Naive B cell (primary cell): ENCODE data around the gene FABP7. TPM values are rescaled to one million over a fixed set of nuclear protein-coding genes. Genes with fewer than 3 reads are reported as not detected.

Experiments used
- ATAC-seq, 2 donors: fragments of 150-1000 bp; cut with Tn5 transposase; 2 replicates each; pipeline ENCODE4 v1.10.0; 2021; ENCODE audit warnings: low read depth in 2 of 2, mild to moderate bottlenecking in 2 of 2, moderate library complexity in 2 of 2
- DNase-seq: peaks from one replicate; pipeline ENCODE4 v3.0.0; 2022
- H3K27ac Mint-ChIP-seq, 6 donors: one replicate each; pipeline ENCODE4 v1.8.0; 2020 to 2022; ENCODE audit warnings: mild to moderate bottlenecking in 6 of 6, mixed read lengths in 6 of 6, moderate library complexity in 5 of 6, inconsistent platforms in 2 of 6
- H3K27me3 Mint-ChIP-seq, 3 donors: one replicate each; pipeline ENCODE4 v1.8.0; 2021 to 2022; ENCODE audit warnings: mixed read lengths in 3 of 3, mild to moderate bottlenecking in 1 of 3
- H3K36me3 Mint-ChIP-seq, 2 donors: one replicate each; pipeline ENCODE4 v1.8.0; 2020 to 2022; ENCODE audit warnings: mixed read lengths in 2 of 2, inconsistent platforms in 1 of 2, mild to moderate bottlenecking in 1 of 2
- H3K4me1 Mint-ChIP-seq, 3 donors: one replicate each; pipeline ENCODE4 v1.8.0; 2020 to 2022; ENCODE audit warnings: mixed read lengths in 3 of 3, inconsistent platforms in 1 of 3, mild to moderate bottlenecking in 1 of 3, moderate library complexity in 1 of 3
- H3K4me3 Mint-ChIP-seq, 8 donors: one replicate each; pipeline ENCODE4 v1.8.0; 2020 to 2022; ENCODE audit warnings: mild to moderate bottlenecking in 8 of 8, mixed read lengths in 8 of 8, moderate library complexity in 8 of 8, inconsistent platforms in 2 of 8
- H3K9me3 Mint-ChIP-seq, 7 donors: one replicate each; pipeline ENCODE4 v1.8.0; 2020 to 2022; ENCODE audit warnings: mixed read lengths in 7 of 7, mild to moderate bottlenecking in 5 of 7, inconsistent platforms in 2 of 7, moderate library complexity in 1 of 7
- polyA plus RNA-seq, 6 donors: library from polyadenylated mRNA; unstranded; fragments of 300-500 nt; fragmentation: Illumina TruSeq; gene quantifications; one replicate each; pipeline ENCODE4 v1.2.3, GENCODE V29; 2021; ENCODE audit warnings: low read depth in 6 of 6

The FABP7 gene
- polyA plus RNA-seq, 6 donors from 2014 or later = not detected

GRCh38 chr6:122808121-122808885, 28.8 kb downstream of the FABP7 start:
- H3K27ac Mint-ChIP-seq = no peak overlapping the region
- no peak for DNase-seq
- H3K36me3 Mint-ChIP-seq = no peaks in the 10 kb centered on the region
- H3K4me1 Mint-ChIP-seq = no peaks in the 10 kb centered on the region
- H3K4me3 Mint-ChIP-seq = no peak overlapping the region
- peaks cover 0 to 4% (median 0%) of the 10 kb centered on the region in 3 donors for H3K27me3 Mint-ChIP-seq
- no peaks in the 10 kb centered on the region for H3K9me3 Mint-ChIP-seq
- no peak for ATAC-seq

GRCh38 chr6:122809001-122809400, 29.5 kb downstream of the FABP7 start:
- no peak overlapping the region for H3K4me3 Mint-ChIP-seq

DNA sequence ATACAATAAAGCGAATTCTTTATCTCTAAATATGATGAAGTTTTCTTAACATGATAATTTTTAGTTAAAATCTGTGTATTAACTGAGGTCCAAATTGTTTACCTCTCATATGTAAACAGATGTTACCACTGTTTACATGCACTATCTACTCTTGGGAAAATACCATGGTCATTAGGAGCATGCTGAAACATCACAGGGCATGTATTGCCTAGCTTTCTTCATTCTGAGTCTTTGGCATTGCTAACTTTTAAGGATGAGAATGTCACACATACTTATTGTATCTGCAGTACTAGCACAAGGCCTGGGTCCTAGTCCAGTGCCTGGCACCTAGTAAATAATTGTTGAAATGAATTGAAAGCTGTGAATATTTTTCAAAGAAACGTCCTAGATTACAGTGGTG, 30.2 kb downstream of the FABP7 start:
- no peaks in the 10 kb centered on the region for H3K9me3 Mint-ChIP-seq
- DNase-seq (no peak), ATAC-seq (no peak)
- H3K36me3 Mint-ChIP-seq = no peaks in the 10 kb centered on the region
- no peak overlapping the region for H3K4me3 Mint-ChIP-seq
- H3K4me1 Mint-ChIP-seq = no peaks in the 10 kb centered on the region
- H3K27me3 Mint-ChIP-seq = peaks cover 0 to 4% (median 0%) of the 10 kb centered on the region in 3 donors
- H3K27ac Mint-ChIP-seq = no peak overlapping the region

More at GRCh38 chr6:122809001-122809400, 29.5 kb downstream of the FABP7 start:
- H3K27ac Mint-ChIP-seq = no peak overlapping the region
- H3K9me3 Mint-ChIP-seq = no peaks in the 10 kb centered on the region
- H3K27me3 Mint-ChIP-seq = peaks cover 0 to 4% (median 0%) of the 10 kb centered on the region in 3 donors
- no peaks in the 10 kb centered on the region for H3K36me3 Mint-ChIP-seq
- ATAC-seq = no peak
- no peaks in the 10 kb centered on the region for H3K4me1 Mint-ChIP-seq
- DNase-seq = no peak

DNA sequence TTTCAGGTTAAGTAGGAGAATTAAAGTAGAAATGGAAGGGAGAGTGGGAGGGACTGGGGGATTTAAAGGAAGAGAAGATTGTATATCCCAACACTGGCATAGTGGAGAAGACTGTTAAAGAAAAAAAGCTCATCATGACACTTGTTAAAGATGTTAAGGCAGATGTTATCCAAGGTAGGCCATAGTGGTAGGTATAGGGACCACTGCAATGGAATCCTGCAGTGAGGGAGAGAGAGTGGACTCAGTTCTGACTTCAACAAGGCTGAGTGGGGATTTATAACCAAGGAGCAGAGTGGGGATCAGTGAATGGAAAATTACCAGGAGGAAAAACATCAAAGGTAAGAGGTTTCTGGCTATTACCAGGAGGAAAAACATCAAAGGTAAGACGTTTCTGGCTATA, 30.7 kb downstream of the FABP7 start:
- ATAC-seq (no peak), DNase-seq (no peak)
- Mint-ChIP-seq H3K27ac (peak overlapping the region in 1 of 6 donors; percentile 67), H3K36me3 (no peaks in the 10 kb centered on the region), H3K9me3 (no peaks in the 10 kb centered on the region), H3K27me3 (peaks cover 0 to 4% (median 0%) of the 10 kb centered on the region in 3 donors), H3K4me1 (no peaks in the 10 kb centered on the region), H3K4me3 (no peak overlapping the region)

DNA sequence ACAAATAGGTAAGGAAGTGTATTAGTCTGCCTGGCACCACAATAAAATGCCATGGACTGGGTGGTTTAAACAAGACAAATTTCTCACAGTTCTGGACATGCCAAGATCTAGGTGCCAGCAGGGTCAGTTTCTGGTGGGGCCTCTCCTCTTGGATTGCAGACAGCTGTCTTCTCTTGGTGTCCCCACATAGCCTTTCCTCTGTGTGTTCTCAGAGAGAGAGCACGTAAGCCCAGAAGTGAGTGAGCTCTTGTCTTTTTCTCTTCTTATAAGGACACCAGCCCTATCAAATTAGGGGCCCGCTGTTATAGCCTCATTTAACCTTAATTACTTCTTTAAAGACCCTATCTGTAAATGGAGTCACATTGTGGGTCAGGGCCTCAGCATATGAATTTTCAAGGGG, 37.8 kb downstream of the FABP7 start:
- no peak overlapping the region for H3K4me3 Mint-ChIP-seq
- H3K4me1 Mint-ChIP-seq = no peaks in the 10 kb centered on the region
- H3K27ac Mint-ChIP-seq = no peak overlapping the region
- H3K36me3 Mint-ChIP-seq = no peaks in the 10 kb centered on the region
- no peaks in the 10 kb centered on the region for H3K9me3 Mint-ChIP-seq
- ATAC-seq = no peak
- DNase-seq = no peak
- H3K27me3 Mint-ChIP-seq = peaks cover 0 to 6% (median 0%) of the 10 kb centered on the region in 3 donors

GRCh38 chr6:122817766-122818165, 38.2 kb downstream of the FABP7 start:
- Mint-ChIP-seq H3K9me3 (no peaks in the 10 kb centered on the region), H3K36me3 (no peaks in the 10 kb centered on the region), H3K4me1 (no peaks in the 10 kb centered on the region), H3K27me3 (peaks cover 0 to 6% (median 0%) of the 10 kb centered on the region in 3 donors), H3K27ac (no peak overlapping the region), H3K4me3 (no peak overlapping the region)
- ATAC-seq = no peak
- DNase-seq = no peak

DNA sequence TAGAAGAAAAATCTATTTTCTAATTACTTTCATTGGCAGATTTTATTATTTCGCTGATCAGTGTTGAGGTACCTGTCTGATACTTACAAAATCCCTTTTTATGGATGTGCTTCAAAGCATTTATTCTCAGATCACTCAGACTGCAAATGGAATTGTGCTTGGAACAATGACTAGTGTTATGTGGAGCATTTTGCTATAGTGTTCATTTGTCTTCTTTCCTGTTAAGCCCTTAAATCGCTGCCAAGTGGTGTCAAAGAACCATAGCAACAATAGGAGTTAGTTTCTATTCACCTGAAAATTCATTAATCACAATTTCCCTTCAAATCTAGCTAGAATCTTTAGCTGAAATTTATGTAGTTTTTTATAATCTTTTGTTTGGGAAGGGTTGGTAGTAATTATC, 39.4 kb downstream of the FABP7 start:
- H3K9me3 Mint-ChIP-seq = no peaks in the 10 kb centered on the region
- no peaks in the 10 kb centered on the region for H3K4me1 Mint-ChIP-seq
- DNase-seq (no peak), ATAC-seq (no peak)
- peaks cover 0 to 6% (median 0%) of the 10 kb centered on the region in 3 donors for H3K27me3 Mint-ChIP-seq
- no peak overlapping the region for H3K27ac Mint-ChIP-seq
- H3K4me3 Mint-ChIP-seq = no peak overlapping the region
- no peaks in the 10 kb centered on the region for H3K36me3 Mint-ChIP-seq

- H3K4me3 Mint-ChIP-seq = no peak overlapping the region
- H3K9me3 Mint-ChIP-seq = no peaks in the 10 kb centered on the region
- peaks cover 0 to 6% (median 0%) of the 10 kb centered on the region in 3 donors for H3K27me3 Mint-ChIP-seq
- ATAC-seq (no peak), DNase-seq (no peak)
- no peaks in the 10 kb centered on the region for H3K36me3 Mint-ChIP-seq
- no peak overlapping the region for H3K27ac Mint-ChIP-seq
- H3K4me1 Mint-ChIP-seq = no peaks in the 10 kb centered on the region
Measured at GRCh38 chr6:122821095-122821494, 41.6 kb downstream of the FABP7 start.

GRCh38 chr6:122825163-122825562, 45.6 kb downstream of the FABP7 start:
- no peak overlapping the region for H3K27ac Mint-ChIP-seq
- ATAC-seq = no peak
- no peaks in the 10 kb centered on the region for H3K36me3 Mint-ChIP-seq
- no peaks in the 10 kb centered on the region for H3K27me3 Mint-ChIP-seq
- no peak for DNase-seq
- no peaks in the 10 kb centered on the region for H3K4me1 Mint-ChIP-seq
- H3K4me3 Mint-ChIP-seq = no peak overlapping the region
- no peaks in the 10 kb centered on the region for H3K9me3 Mint-ChIP-seq

DNA sequence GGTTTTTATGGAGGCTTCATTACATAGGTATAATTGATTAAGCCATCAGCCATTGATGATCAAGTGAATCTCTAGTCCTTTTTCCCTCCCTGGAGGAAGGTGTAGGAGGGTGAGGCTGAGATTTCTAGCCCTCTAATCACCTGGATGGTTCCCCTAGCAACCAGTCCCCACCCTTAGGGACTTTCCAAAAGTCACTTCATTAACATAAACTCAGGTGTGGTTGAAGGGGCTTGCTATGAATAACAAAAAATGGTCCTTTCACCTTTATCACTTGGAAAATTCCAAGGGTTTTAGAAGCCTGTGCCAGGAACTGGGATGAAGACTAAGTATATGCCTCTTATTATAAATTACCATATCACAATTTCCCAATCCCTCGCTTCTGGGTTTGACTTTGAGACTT, 49.9 kb downstream of the FABP7 start:
- Mint-ChIP-seq H3K9me3 (no peaks in the 10 kb centered on the region), H3K4me1 (no peaks in the 10 kb centered on the region), H3K36me3 (no peaks in the 10 kb centered on the region), H3K27me3 (peaks cover 0 to 4% (median 0%) of the 10 kb centered on the region in 3 donors), H3K27ac (no peak overlapping the region), H3K4me3 (no peak overlapping the region)
- DNase-seq (no peak), ATAC-seq (no peak)

DNA sequence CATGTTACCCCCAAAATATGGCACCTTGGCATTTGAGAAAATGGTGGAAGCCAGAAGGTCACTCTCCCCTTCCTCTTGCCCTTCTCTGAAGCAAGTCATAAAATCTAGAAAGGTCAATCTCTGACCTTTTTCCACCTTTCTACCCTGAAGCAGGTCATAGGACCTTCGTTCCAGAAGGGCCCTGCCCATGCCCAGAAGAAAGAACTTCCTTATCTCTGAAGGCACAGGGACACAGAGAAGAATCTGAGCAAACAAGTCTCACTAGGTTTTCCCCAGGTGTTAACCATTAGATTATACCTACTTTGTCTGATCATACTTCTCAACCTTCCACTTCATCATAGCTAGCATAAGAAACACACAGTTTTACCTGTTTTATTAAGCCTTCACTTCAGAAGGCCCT, 52.0 kb downstream of the FABP7 start:
- H3K4me3 Mint-ChIP-seq = no peak overlapping the region
- peaks cover 0 to 4% (median 0%) of the 10 kb centered on the region in 3 donors for H3K27me3 Mint-ChIP-seq
- H3K27ac Mint-ChIP-seq = no peak overlapping the region
- DNase-seq (no peak), ATAC-seq (no peak)
- H3K36me3 Mint-ChIP-seq = no peaks in the 10 kb centered on the region
- no peaks in the 10 kb centered on the region for H3K4me1 Mint-ChIP-seq
- H3K9me3 Mint-ChIP-seq = peaks cover 0 to 1% (median 0%) of the 10 kb centered on the region in 7 donors

DNA sequence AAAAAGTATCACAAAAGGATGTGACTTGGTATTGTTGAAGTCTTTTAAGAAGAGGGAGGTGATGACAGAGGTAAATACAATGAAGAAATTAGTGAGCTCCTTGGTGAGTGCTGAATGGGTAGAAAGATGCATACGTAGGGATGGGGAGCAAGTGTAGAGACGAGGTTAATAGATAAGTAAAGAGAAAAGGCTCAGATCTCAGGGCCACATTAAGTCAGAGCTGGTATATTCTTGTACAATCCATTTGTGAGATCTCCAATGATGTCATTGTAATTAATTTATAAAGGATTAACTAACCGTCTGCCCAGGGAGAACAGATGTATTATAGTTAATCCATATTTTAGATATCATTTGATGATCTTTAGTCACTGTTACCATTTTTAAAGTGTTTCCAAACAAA, 52.9 kb downstream of the FABP7 start:
- no peaks in the 10 kb centered on the region for H3K4me1 Mint-ChIP-seq
- ATAC-seq = no peak

GRCh38 chr6:122833021-122833491, 53.5 kb downstream of the FABP7 start:
- H3K9me3 Mint-ChIP-seq = peaks cover 0 to 1% (median 0%) of the 10 kb centered on the region in 7 donors
- H3K4me1 Mint-ChIP-seq = no peaks in the 10 kb centered on the region
- H3K27me3 Mint-ChIP-seq = peaks cover 0 to 4% (median 0%) of the 10 kb centered on the region in 3 donors
- no peak overlapping the region for H3K4me3 Mint-ChIP-seq
- no peak overlapping the region for H3K27ac Mint-ChIP-seq
- DNase-seq (no peak), ATAC-seq (no peak)
- H3K36me3 Mint-ChIP-seq = no peaks in the 10 kb centered on the region

More for the DNA sequence above, 52.9 kb downstream of the FABP7 start:
- H3K9me3 Mint-ChIP-seq = peaks cover 0 to 1% (median 0%) of the 10 kb centered on the region in 7 donors
- H3K27ac Mint-ChIP-seq = no peak overlapping the region
- no peaks in the 10 kb centered on the region for H3K36me3 Mint-ChIP-seq
- H3K4me3 Mint-ChIP-seq = no peak overlapping the region
- no peak for DNase-seq
- H3K27me3 Mint-ChIP-seq = peaks cover 0 to 4% (median 0%) of the 10 kb centered on the region in 3 donors
